D721Med (cell line): ENCODE results near the gene MYH15.
"Not testable (repeated sequence)": the region's sequence is repeated elsewhere in the genome, so short reads cannot be mapped to it uniquely, and the experiment has no call there.

Experiments used
- DNase-seq: peaks from one replicate; pipeline ENCODE4 v3.0.0; 2011; ENCODE audit warnings: low spot score; ENCODE audit not compliant: insufficient read length
- FAIRE-seq: peaks from 2 replicates; lab custom pipeline; 2011; peaks lifted over from hg19 to GRCh38; lab: Jason Lieb, UNC
- CTCF ChIP-seq: IDR thresholded peaks from 2 replicates; pipeline ENCODE4 v1.5.1; 2012; ENCODE audit warnings: mild to moderate bottlenecking, control low read depth; ENCODE audit not compliant: insufficient read depth; ENCODE audit errors: missing control alignments

The MYH15 gene

GRCh38 chr3:108388136-108389132 is 122.0 kb downstream of the MYH15 start:
- TF ChIP-seq CTCF: no peak
- DNase-seq (no peak), FAIRE-seq (no peak)

GRCh38 chr3:108387063-108387462 is 123.3 kb downstream of the MYH15 start:
- DNase-seq: no peak
- TF ChIP-seq CTCF: no peak
- FAIRE-seq: no peak

- FAIRE-seq (no peak), DNase-seq (no peak)
- no peak for TF ChIP-seq CTCF
These were observed 127.1 kb downstream of the MYH15 start for GRCh38 chr3:108383306-108383705.

GRCh38 chr3:108381529-108382140 is 128.8 kb downstream of the MYH15 start:
- DNase-seq (no peak), FAIRE-seq (no peak)
- TF ChIP-seq CTCF: no peak

- no peak for TF ChIP-seq CTCF
- FAIRE-seq (no peak), DNase-seq (no peak)
These were observed 130.1 kb downstream of the MYH15 start for GRCh38 chr3:108380128-108380795.

- DNase-seq: not testable (repeated sequence)
These were observed 131.4 kb downstream of the MYH15 start for GRCh38 chr3:108378952-108379342.

GRCh38 chr3:108378153-108378951 is 132.0 kb downstream of the MYH15 start:
- FAIRE-seq (no peak), DNase-seq (no peak)

More at GRCh38 chr3:108378952-108379342, 131.4 kb downstream of the MYH15 start:
- FAIRE-seq: not testable (repeated sequence)

More at GRCh38 chr3:108378153-108378951, 132.0 kb downstream of the MYH15 start:
- no peak for TF ChIP-seq CTCF
